HG02763 (cell line): Measurements from ENCODE around the gene BCAS1.

Source experiments
- ATAC-seq: cut with Tn5 transposase; IDR thresholded peaks from one replicate; pipeline ENCODE4 v1.9.1; 2021; ENCODE audit warnings: mild to moderate bottlenecking, moderate library complexity; ENCODE audit not compliant: unreplicated experiment

BCAS1 gene

GRCh38 chr20:53930651-53931504, 139.5 kb downstream of the BCAS1 start:
- no peak for ATAC-seq

- ATAC-seq = peak; percentile 52
These were observed 140.3 kb downstream of the BCAS1 start for GRCh38 chr20:53929974-53930650.

GRCh38 chr20:53929399-53929798, 141.0 kb downstream of the BCAS1 start:
- ATAC-seq = no peak

- no peak for ATAC-seq
These were observed 142.4 kb downstream of the BCAS1 start for GRCh38 chr20:53927990-53928389.

GRCh38 chr20:53926428-53927028, 143.9 kb downstream of the BCAS1 start:
- ATAC-seq = peak; percentile 59

- no peak for ATAC-seq
These were observed 144.6 kb downstream of the BCAS1 start for GRCh38 chr20:53925651-53926401.

GRCh38 chr20:53923566-53924369, 146.6 kb downstream of the BCAS1 start:
- no peak for ATAC-seq

GRCh38 chr20:53922901-53923314, 147.5 kb downstream of the BCAS1 start:
- ATAC-seq = peak; percentile 52

GRCh38 chr20:53921443-53921973, 148.9 kb downstream of the BCAS1 start:
- ATAC-seq = no peak

GRCh38 chr20:53920647-53921245, 149.6 kb downstream of the BCAS1 start:
- ATAC-seq = no peak

GRCh38 chr20:53919886-53920285, 150.5 kb downstream of the BCAS1 start:
- ATAC-seq = no peak

- ATAC-seq = no peak
These were observed 151.4 kb downstream of the BCAS1 start for GRCh38 chr20:53918949-53919361.

- ATAC-seq = no peak
These were observed 152.4 kb downstream of the BCAS1 start for GRCh38 chr20:53918020-53918311.

- peak; percentile 70 for ATAC-seq
These were observed 153.0 kb downstream of the BCAS1 start for GRCh38 chr20:53917145-53918019.

GRCh38 chr20:53916173-53916512, 154.3 kb downstream of the BCAS1 start:
- no peak for ATAC-seq

GRCh38 chr20:53915446-53916172, 154.8 kb downstream of the BCAS1 start:
- peak; percentile 62 for ATAC-seq

- ATAC-seq = no peak
These were observed 155.5 kb downstream of the BCAS1 start for GRCh38 chr20:53914781-53915445.
